AG09309 (cell line): ENCODE measurements around the gene MYBPC2.

Source experiments
- DNase-seq: peaks from one replicate; pipeline ENCODE4 v3.0.0-alpha.2; 2010; ENCODE audit warnings: low read depth
- H3K4me3 ChIP-seq: 2 replicates; pipeline ENCODE4 v1.5.1; 2011; ENCODE audit warnings: mild to moderate bottlenecking, low read depth, low read length, moderate library complexity; ENCODE audit not compliant: control insufficient read depth
- TF ChIP-seq, protein P1 (sequence below): IDR thresholded peaks from 2 replicates; pipeline ENCODE4 v1.5.1; 2011; ENCODE audit warnings: mild to moderate bottlenecking, low read depth, low read length, inconsistent platforms; ENCODE audit not compliant: insufficient read depth, control insufficient read depth; ENCODE audit errors: missing control alignments

Gene MYBPC2

DNA sequence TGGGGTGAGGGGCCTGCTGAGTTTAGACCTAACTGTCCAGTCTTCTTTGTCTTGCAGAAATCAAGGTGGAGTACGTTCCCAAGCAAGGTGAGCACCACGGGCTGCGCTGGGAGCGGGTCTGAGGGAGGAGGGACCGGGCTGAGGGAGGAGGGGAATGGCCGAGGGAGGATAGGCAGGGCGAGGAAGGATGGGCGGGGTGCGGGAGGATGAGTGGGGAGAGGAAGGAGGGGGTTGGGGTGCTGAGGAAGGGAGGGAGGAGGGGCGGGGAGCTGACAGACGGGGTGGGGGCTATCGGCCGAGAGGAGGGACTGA is 18.5 kb downstream of the MYBPC2 start:
- H3K4me3 ChIP-seq: no peak overlapping the region
- no peak for DNase-seq
- TF ChIP-seq, protein P1, sequence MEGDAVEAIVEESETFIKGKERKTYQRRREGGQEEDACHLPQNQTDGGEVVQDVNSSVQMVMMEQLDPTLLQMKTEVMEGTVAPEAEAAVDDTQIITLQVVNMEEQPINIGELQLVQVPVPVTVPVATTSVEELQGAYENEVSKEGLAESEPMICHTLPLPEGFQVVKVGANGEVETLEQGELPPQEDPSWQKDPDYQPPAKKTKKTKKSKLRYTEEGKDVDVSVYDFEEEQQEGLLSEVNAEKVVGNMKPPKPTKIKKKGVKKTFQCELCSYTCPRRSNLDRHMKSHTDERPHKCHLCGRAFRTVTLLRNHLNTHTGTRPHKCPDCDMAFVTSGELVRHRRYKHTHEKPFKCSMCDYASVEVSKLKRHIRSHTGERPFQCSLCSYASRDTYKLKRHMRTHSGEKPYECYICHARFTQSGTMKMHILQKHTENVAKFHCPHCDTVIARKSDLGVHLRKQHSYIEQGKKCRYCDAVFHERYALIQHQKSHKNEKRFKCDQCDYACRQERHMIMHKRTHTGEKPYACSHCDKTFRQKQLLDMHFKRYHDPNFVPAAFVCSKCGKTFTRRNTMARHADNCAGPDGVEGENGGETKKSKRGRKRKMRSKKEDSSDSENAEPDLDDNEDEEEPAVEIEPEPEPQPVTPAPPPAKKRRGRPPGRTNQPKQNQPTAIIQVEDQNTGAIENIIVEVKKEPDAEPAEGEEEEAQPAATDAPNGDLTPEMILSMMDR: no peak

DNA sequence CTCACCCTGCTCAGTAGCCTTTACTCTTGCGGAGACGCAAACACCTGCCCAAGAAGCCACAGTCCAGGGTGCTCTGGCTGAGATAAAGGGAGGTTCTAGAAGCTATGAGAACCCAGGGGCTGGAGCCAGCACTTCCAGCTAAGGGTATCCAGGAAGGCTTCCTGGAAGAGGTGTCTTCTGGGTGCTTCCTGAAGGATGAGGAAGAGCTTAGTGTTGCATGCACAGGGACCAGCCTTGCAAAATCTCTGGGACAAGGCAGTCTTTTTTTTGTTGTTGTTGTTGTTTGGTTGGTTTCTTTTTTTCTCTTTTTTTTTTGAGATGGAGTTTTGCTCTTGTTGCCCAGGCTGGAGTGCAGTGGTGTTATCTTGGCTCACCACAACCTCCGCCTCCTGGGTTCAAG is 20.6 kb downstream of the MYBPC2 start:
- no peak overlapping the region for H3K4me3 ChIP-seq
- no peak for DNase-seq
- TF ChIP-seq, protein P1: no peak

DNA sequence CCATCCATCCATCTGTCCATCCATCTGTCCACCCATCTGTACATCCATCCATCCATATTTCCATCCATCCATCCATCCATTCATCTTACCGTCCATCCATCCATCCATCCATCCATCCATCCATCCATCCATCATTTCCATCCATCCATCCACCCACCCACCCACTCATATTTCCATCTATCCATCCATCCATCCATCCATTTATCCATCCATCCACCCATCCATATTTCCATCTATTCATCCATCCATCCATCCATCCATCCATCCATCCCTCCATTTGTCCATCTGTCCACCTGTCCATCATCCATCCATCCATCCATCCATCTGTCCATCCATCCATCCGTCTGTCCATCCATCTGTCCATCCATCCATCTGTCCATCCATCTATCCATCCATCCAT is 23.3 kb downstream of the MYBPC2 start:
- TF ChIP-seq, protein P1: no peak
- DNase-seq: no peak
- no peak overlapping the region for H3K4me3 ChIP-seq

DNA sequence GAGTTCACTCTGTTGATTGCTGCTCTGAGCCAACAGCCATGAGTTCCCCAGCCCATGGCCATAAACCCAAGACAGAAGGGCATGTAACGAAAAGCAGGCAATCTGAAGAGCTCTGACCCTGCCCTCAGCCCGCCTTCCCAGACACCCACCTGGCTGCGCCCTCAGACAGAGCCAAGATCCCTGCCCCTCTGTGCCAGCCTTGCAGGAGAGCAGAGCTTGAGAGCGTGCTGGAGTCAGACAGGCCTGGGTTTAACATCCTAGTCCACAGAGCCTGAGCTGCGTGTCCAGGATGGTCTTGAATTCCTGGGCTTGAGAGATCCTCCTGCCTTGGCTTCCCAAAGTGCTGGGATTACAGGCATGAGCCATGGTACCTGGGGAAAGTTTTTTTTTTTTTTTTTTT is 24.6 kb downstream of the MYBPC2 start:
- DNase-seq: no peak
- no peak overlapping the region for H3K4me3 ChIP-seq
- TF ChIP-seq, protein P1: no peak

DNA sequence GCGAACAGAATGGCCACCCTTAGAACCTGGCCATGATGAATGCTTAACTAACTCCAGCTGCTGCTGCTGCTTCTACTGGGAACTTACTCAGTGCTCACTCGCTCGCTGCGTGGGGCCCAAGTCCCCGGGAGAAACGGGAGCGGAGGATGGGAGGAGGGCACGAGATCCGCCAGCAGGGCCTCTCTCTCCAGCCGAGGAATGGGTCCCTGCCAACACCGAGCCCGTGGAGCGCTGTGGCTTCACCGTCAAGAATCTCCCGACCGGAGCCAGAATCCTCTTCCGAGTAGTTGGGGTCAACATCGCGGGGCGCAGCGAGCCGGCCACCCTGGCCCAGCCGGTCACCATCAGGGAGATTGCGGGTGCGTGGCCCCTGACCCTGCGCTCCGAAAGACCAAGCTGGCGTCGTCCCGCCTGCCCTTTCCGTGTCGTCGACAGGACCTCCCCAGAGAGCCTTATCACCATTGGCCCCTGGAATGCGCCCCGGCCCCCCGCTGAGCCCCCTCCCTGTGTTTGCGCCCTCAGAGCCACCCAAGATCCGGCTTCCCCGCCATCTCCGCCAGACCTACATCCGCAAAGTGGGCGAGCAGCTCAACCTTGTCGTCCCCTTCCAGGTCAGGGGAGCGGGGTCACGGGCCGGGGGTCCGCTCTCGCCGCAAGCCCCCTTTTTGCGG is 25.8 kb downstream of the MYBPC2 start:
- H3K4me3 ChIP-seq: no peak overlapping the region

DNA sequence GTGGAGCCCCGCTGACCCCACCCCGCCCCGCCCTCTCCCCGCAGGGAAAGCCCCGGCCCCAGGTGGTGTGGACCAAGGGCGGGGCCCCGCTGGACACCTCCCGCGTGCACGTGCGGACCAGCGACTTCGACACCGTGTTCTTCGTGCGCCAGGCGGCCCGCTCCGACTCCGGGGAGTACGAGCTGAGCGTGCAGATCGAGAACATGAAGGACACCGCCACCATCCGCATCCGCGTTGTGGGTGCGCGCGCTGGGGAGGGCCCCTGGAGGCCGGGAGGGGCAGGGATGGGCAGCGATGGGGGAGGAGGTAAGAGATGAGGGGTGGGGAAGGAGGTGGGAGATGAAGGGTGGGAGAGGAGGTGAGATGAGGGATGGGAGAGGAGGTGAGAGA is 26.4 kb downstream of the MYBPC2 start:
- no peak for DNase-seq
- TF ChIP-seq, protein P1: no peak
- no peak overlapping the region for H3K4me3 ChIP-seq

More for the DNA sequence above, 25.8 kb downstream of the MYBPC2 start:
- TF ChIP-seq, protein P1: no peak
- no peak for DNase-seq

DNA sequence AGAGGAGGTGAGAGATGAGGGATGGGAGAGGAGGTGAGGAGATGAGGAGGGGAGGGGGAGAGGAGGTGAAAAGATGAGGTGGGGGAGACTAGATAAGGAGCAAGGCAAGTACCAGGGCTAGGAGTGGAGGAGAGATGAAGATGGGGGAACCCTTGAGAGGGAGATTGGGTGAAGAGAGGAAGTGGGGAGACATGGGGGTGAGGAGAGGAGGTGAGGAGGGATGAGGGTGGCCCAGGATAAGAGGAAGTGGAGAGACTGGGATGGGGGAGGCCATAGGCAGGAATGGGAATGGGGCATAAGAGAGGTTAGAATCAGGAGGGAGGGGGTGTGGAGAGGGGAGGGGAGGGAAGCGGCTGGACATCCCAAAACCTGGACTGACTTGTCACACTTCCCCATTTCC is 26.9 kb downstream of the MYBPC2 start:
- no peak for DNase-seq
- TF ChIP-seq, protein P1: no peak
- no peak overlapping the region for H3K4me3 ChIP-seq
